Uterus (tissue), 2 donors: ENCODE results near the gene ACRBP.

Experiments
- CTCF ChIP-seq, 4 experiments: fragments of 200-600 bp in 2 of 4; fragments of 450-650 bp in 2 of 4; sonication (generic) in 2 of 4; IDR thresholded peaks; one replicate each; pipeline ENCODE4 v1.5.1; 2016 to 2019; ENCODE audit warnings: antibody characterized with exemption in 4 of 4, mild to moderate bottlenecking in 2 of 4, moderate library complexity in 1 of 4
- POLR2A ChIP-seq, 2 donors: fragments of 450-650 bp; IDR thresholded peaks; one replicate each; pipeline ENCODE4 v1.6.1; 2016; ENCODE audit warnings: antibody characterized with exemption in 2 of 2, mild to moderate bottlenecking in 1 of 2, moderate library complexity in 1 of 2

GRCh38 chr12:6644903-6645302 lies 2.3 kb downstream of the ACRBP start:
- TF ChIP-seq POLR2A (IDR thresholded peaks at IDR 0.05) (no peak), CTCF (IDR thresholded peaks at IDR 0.05) (peak; percentile 38 to 54 (median 44))
